GM18858 (cell line): ENCODE measurements around the gene TBCB.
"Not testable (repeated sequence)": the region's sequence is repeated elsewhere in the genome, so short reads cannot be mapped to it uniquely, and the experiment has no call there.

Source experiments
- ATAC-seq: cut with Tn5 transposase; IDR thresholded peaks from one replicate; pipeline ENCODE4 v1.9.1; 2021; ENCODE audit not compliant: unreplicated experiment

The TBCB gene, protein sequence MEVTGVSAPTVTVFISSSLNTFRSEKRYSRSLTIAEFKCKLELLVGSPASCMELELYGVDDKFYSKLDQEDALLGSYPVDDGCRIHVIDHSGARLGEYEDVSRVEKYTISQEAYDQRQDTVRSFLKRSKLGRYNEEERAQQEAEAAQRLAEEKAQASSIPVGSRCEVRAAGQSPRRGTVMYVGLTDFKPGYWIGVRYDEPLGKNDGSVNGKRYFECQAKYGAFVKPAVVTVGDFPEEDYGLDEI

DNA sequence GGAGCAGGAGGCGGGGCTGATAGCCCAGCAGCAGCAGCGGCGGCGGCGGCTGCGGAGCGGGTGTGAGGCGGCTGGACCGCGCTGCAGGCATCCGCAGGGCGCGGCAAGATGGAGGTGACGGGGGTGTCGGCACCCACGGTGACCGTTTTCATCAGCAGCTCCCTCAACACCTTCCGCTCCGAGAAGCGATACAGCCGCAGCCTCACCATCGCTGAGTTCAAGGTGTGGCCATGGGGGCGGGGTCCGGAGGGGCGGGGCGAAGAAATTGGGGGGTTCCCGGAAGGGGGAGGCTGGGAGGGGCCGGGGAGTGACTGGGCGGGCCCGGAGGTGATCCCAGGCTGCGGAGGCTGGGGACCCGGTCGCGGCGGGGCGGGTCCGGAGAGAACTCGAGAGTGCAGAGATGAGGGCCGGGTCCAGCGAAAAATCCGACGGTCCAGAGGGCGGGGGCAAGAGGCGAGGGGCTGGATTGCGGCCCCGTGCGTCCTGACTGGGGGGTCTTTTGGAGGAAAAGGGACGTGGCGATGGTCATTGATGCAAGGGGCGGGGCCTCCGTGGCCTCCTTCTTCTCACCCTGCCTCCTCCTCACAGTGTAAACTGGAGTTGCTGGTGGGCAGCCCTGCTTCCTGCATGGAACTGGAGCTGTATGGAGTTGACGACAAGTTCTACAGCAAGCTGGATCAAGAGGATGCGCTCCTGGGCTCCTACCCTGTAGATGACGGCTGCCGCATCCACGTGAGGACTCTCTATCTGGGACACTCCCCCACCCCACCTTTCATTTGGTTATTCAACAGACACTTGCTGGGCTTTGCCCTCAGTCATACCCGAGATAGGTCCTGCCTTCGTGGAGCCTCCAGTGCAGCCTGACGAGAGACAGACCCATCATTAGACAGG is at the start of gene TBCB:
TSS of gene TBCB (plus strand) at position 16 of the 891 bp plus-strand sequence. CDS start at position 109, 93 bp downstream.
- ATAC-seq, result peak; percentile 2

GRCh38 chr19:36067681-36068080 is 47.6 kb upstream of the TBCB start:
- ATAC-seq, result no peak

DNA sequence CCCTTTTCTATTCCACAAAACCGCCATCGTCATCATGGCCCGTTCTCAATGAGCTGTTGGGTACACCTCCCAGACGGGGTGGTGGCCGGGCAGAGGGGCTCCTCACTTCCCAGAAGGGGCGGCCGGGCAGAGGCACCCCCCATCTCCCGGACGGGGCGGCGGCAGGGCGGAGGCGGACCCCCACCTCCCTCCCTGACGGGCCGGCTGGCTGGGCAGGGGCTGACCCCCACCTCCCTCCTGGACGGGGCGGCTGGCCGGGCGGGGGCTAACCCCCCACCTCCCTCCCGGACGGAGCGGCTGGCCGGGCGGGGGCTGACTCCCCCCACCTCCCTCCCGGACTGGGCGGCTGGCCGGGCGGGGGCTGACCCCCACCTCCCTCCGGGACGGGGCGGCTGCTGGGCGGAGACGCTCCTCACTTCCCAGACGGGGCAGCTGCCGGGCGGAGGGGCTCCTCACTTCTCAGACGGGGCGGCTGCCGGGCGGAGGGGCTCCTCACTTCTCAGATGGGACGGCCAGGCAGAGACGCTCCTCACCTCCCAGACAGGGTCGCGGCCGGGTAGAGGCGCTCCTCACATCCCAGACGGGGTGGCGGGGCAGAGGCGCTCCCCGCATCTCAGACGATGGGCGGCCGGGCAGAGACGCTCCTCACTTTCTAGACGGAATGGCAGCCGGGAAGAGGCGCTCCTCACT is 46.3 kb upstream of the TBCB start:
- not testable (repeated sequence) for ATAC-seq

GRCh38 chr19:36072081-36072480 is 43.2 kb upstream of the TBCB start:
- ATAC-seq, result no peak

DNA sequence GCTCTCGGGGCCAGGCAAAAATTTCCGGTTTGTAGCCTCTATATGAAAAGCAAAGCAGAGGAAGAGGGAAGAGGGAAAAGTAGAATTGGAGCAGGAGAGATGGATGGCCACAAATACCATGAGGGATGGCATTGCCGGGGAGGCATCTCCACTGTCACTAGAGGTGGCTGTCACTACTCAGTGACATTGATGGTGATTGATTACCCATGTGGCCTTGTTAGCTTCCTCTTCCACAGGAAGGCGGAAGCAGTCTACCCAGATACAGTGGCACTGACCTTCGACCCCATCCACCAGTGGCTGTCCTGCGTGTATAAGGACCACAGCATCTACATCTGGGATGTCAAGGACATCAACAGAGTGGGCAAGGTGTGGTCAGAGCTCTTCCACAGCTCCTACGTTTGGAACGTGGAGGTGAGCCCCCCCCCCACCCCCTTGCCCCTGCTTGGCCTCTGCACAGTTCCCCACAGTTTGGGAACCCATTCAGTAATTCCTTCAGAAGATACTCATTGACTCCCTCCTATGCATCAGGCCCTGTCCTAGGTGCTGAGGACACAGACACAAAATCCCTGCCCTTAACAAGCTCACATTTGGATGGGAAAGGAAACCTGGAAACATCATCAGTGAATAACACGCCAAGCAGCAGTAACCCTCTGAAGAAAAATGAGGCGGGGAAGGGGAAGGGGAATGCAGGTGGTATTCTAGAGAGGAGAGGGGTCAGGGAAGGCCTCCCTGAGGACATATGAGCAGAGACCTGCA is 42.0 kb upstream of the TBCB start:
- no peak for ATAC-seq

DNA sequence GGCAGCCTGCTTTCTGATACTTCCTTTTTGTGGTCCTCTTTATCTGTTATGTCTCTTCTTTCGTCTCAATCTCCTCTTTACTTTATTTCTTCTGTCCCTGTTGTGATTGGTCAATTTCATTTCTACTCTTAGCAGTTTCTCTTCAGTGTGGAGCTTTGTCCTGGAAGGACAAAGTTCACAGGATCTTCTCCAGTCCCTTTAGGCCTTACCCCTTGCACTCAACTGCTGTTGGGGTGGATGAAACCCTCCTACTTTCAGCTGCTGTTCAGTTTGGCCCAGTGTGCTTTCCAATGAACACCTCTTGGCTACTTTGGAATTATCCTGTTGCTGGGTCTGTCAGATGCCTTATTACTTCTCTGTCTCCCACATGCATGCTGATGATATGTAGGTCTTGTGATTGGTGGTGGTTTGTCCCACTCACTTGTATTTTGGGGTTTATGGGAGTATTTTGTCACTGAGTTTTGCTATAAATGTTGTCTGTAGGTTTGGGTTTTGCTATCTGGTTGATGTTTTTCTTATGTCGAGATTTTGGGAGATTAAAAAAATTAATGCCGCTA is 35.8 kb upstream of the TBCB start:
- ATAC-seq, result no peak

DNA sequence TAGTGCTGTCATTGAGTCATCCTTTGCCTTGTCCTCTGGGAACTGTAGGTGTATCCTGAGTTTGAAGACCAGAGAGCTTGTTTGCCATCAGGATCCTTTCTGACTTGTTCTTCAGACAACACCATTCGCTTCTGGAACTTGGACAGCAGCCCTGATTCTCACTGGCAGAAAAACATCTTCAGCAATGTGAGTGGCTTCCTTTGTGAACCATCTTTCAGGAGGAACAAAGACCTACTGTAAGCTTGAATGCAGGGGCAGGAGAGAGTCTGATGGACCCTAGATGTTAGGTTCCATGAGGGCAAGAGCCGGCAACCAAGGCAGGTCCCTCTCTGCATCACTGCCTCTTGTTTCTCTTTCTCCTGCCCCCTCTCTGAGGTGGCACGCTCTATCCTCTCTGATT is 33.9 kb upstream of the TBCB start:
- ATAC-seq, result no peak

DNA sequence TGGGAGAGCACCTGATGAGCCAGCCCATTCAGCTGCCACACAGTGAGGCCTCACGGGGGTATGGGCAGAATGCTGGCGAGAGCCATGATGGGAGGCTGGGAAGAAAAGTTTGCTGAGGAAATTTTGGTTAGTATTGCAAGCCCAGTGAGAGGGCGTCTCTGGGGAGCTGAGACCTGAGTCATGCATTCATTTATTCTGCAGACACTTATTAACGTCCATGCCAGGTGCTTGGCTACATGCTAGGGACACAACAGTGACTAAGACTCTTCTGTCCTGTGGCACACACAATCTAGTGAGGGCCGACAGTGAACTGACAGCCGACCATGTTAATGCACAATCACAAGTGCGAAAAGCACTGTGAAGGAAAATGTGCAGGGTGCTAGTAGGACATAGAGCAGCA is 33.4 kb upstream of the TBCB start:
- ATAC-seq, result no peak

- no peak for ATAC-seq
Observed at GRCh38 chr19:36082916-36083315, 32.4 kb upstream of the TBCB start.

GRCh38 chr19:36084231-36085009 is 30.8 kb upstream of the TBCB start:
- ATAC-seq, result no peak

DNA sequence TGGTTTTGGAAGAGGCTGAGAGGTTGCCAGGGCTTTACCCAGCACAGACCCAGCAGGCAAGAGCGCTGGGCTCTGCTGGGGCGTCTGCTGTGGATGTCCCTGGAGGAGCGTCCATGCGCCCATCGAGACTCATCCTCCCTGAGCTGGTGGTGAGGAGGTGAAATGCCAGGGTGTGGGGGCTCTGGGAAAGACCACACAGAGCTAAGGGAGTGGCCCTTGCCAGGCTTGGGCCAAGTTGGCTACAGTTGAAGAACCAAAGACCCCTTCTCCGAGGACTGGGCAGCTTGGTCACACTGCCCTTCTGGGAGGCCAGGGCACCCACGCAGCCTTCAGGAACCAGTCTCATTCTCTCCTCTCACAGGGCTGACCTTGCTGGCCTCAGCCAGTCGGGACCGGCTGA is 28.9 kb upstream of the TBCB start:
- no peak for ATAC-seq

DNA sequence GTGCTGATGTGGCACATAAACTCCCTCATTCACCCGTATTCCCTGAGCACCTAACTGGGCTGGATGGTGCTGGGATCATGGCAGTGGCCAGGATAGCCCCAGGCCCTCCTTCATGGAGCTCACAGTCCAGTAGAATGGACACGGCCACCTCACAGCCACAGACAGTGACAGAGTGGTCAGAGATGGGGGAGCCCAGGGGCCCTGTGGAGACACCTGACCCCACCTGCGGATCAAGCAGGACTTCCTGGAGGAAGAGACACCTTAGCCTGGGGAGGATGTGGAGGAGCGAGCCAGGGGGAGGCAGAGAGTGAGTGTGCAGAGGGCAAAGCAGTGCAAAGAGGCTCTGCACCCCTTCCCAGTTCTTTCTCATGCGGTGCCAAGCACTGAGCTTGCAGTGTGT is 25.4 kb upstream of the TBCB start:
- ATAC-seq, result no peak

DNA sequence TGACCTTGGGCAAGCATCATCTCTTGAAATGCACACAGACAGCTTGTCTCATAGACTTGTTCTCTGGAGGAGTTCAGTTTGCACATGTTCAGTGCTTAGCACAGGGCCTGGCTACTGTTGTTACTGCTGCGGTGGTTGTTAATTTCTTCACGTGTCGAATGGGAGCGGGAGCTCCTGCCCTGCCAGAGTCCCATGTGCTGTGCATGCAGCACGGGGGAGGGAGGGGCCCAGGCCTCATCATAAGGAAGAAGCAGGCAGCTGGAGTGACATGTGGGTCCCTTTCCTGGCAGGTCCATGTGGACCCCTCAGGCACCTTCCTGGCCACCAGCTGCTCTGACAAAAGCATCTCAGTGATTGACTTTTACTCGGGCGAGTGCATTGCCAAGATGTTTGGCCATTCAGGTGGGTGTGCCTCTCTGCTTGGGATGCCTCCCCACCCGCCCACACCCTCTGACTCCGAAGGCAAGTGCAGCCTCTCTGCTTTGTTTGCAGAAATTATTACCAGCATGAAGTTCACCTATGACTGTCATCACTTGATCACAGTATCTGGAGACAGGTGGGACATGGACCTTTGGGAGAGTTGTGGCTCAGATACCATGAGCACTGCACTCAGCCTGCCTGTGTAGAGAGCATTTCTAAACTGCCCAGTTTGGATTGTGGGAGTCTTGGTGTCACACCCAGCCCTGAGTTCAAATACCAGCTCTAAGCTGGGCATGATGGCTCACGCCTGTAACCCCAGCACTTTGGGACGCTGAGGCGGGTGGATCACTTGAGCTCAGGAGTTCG is 24.2 kb upstream of the TBCB start:
- ATAC-seq, result no peak

DNA sequence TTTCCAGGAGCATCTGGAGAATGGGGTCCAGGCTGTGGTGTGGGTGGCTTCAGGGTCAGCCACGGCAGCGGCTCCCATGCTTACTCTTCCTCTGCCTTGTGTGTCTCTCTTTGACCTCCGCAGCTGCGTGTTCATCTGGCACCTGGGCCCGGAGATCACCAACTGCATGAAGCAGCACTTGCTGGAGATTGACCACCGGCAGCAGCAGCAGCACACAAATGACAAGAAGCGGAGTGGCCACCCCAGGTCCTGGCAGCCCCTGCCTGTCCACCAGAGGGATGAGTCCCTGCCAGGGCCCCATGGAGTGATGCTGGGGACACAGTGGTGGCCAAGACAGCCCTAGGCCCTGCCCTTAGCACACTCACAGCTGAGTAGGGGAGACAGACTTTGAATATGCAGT is 22.7 kb upstream of the TBCB start:
- ATAC-seq, result no peak

GRCh38 chr19:36093146-36093662 is 22.1 kb upstream of the TBCB start:
- no peak for ATAC-seq

DNA sequence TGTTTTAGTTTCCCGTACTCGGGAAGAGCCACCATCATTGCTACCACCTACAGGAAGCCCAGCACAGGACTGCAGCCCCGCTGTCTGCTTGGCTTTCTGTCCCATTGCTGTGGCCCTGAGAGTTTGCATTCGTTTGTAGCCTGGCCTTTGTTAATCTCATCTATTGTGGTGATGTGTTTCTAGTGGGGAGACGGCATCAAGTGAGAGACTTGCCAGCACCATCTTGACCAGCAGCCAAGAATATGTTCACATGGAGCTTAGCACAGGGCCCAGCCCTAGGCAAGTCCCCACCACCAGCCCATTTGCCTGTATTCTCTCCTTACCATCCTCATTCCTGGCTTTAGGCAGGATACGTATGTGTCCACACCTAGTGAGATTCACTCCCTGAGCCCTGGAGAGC is 21.6 kb upstream of the TBCB start:
- ATAC-seq, result no peak

GRCh38 chr19:36097036-36097435 is 18.2 kb upstream of the TBCB start:
- no peak for ATAC-seq

DNA sequence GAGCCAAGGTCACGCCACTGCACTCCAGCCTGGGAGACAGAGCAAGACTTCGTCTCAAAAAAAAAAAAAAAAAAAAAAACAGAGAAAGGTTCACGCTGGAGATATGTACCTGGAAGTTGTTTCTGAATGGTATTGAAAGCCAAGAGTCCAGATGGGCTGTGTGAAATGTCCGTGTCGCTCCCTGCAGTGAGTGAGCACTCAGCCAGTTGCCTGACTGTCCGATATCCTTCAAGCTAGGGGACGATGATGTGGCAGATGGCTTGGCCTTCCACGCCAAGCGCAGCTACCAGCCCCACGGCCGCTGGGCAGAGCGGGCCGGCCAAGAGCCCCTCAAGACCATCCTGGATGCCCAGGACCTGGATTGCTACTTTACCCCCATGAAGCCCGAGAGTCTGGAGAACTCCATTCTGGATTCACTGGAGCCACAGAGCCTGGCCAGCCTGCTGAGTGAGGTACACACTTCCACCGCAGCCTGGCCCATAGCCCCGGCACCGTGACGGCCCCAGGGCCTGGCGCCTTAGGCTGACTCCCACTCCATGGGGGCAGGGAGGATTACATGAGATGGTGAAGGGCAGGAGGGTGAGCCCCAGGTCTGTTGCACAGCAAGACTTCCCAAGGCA is 16.0 kb upstream of the TBCB start:
- ATAC-seq, result no peak

DNA sequence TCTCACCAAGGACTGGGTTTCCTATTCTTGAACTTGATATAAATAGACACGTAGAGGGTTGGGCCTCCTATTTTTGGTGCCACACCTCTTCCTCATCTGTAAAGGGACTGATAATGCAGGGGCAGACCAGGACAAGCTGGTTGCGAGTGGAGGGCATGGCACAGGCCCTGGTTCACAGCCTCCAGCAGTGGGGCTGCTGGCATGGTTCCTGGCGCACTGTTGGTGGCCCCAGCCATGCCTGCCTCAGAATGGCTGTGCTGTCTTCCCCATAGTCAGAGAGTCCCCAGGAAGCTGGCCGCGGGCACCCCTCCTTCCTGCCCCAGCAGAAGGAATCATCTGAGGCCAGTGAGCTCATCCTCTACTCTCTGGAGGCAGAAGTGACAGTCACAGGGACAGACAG is 14.8 kb upstream of the TBCB start:
- no peak for ATAC-seq
